Aorta (tissue), 5 donors: ENCODE data around the gene PDCD7. TPM values are rescaled to one million over a fixed set of nuclear protein-coding genes. Genes with fewer than 3 reads are reported as not detected.
"Not testable (repeated sequence)": the region's sequence is repeated elsewhere in the genome, so short reads cannot be mapped to it uniquely, and the experiment has no call there.

Experiments used
- ATAC-seq: fragments of 200-7000 bp; cut with Tn5 transposase; one replicate; pipeline ENCODE4 v1.9.1; 2022; ENCODE audit warnings: moderate library complexity; ENCODE audit not compliant: low FRiP score
- DNase-seq, 2 donors: peaks; one replicate each; pipeline ENCODE4 v3.0.0-alpha.2; 2020
- H3K27ac ChIP-seq, 2 donors: one replicate each; pipeline ENCODE4 v1.5.1; 2013; ENCODE audit warnings: low read length in 2 of 2, mild to moderate bottlenecking in 2 of 2, moderate library complexity in 2 of 2, control low read depth in 1 of 2, inconsistent platforms in 1 of 2, low read depth in 1 of 2
- H3K27me3 ChIP-seq, 2 donors: one replicate each; pipeline ENCODE4 v1.6.1; 2013; ENCODE audit warnings: control low read depth in 1 of 2, low read length in 1 of 2, mild to moderate bottlenecking in 1 of 2, moderate library complexity in 1 of 2; ENCODE audit not compliant: insufficient read depth in 2 of 2, control insufficient read depth in 1 of 2
- H3K36me3 ChIP-seq, 2 donors: one replicate each; pipeline ENCODE4 v1.6.1; 2013; ENCODE audit warnings: control low read depth in 1 of 2, low read length in 1 of 2, mild to moderate bottlenecking in 1 of 2; ENCODE audit not compliant: insufficient read depth in 2 of 2, control insufficient read depth in 1 of 2
- H3K4me1 ChIP-seq, 2 donors: one replicate each; pipeline ENCODE4 v1.6.1; 2013; ENCODE audit warnings: low read length in 2 of 2, control low read depth in 1 of 2, mild to moderate bottlenecking in 1 of 2, moderate library complexity in 1 of 2; ENCODE audit not compliant: insufficient read depth in 2 of 2, control insufficient read depth in 1 of 2
- H3K4me3 ChIP-seq, 2 donors: one replicate each; pipeline ENCODE4 v1.5.1; 2013; ENCODE audit warnings: low read length in 2 of 2, control low read depth in 1 of 2, mild to moderate bottlenecking in 1 of 2
- H3K9me3 ChIP-seq: one replicate; pipeline ENCODE4 v1.6.1; 2013; ENCODE audit warnings: mild to moderate bottlenecking, low read length; ENCODE audit not compliant: control insufficient read depth
- WGBS, 2 donors: extraction: QIAGEN DNeasy Blood & Tissue Kit; methylation state at CpG; one replicate each; pipeline ENCODE4 v1.1.7; 2013; 5-methylcytosine and 5-hydroxymethylcytosine counted together
- intact Hi-C, 2 donors: fragments of 100-400 bp; cut with DNase I; formaldehyde crosslinking; loops; one replicate each; pipeline versions ENCODE4 v1.14.2 to v1.15.0; 2022
- polyA plus RNA-seq, 2 donors: library from polyadenylated mRNA; stranded (reverse); fragments of 200-250 nt; gene quantifications; one replicate each; pipeline ENCODE4 v1.2.3, GENCODE V29; 2013
- total RNA-seq, 2 donors: library from RNA; stranded (reverse); fragmentation: NEBNext Ultra II Directional; extraction: Animal tissue kit (Norgen Biotek cat#: 25700); gene quantifications; one replicate each; pipeline ENCODE4 v1.2.1, GENCODE V29; 2021
- donor health status: healthy with polysubstance abuse.
- donor health status: Bipolar disorder and iron deficiency.
- donor health status: DM: no; HTN: no; CAD: no.
- donor health status: DM: no; HTN: no; CAD: no.
- donor health status: DM: yes; HTN: yes; CAD: no.

PDCD7 gene
- total and polyA plus RNA-seq, 4 donors = 11.1 to 34.0 (median 16.0) TPM

DNA sequence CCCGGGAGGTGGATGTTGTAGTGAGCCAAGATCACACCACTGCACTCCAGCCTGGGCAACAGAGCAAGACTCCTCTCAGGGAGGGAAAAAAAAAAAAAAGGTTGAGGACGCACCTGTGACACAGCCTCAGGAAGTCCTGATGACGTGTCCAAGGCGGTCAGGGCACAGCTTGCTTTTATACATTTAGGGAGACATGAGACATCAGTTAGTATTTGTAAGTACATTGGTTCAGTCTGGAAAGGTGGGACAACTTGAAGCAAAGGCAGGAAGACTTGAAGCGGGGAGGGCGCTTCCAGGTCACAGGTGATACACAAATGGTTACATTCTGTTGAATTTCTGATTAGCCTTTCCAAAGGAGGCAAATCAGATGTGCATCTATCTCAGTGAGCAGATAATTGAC, 5.0 kb upstream of the PDCD7 start:
- H3K4me3 ChIP-seq, H3K27ac ChIP-seq, H3K4me1 ChIP-seq, H3K27me3 ChIP-seq, ATAC-seq, H3K36me3 ChIP-seq, H3K9me3 ChIP-seq, intact Hi-C loops: not testable (repeated sequence)
- DNase-seq = peak in 1 of 2 donors; percentile 51
- 92 to 95% methylated on average over 6 of the region's 6 CpGs for WGBS, 2 donors

DNA sequence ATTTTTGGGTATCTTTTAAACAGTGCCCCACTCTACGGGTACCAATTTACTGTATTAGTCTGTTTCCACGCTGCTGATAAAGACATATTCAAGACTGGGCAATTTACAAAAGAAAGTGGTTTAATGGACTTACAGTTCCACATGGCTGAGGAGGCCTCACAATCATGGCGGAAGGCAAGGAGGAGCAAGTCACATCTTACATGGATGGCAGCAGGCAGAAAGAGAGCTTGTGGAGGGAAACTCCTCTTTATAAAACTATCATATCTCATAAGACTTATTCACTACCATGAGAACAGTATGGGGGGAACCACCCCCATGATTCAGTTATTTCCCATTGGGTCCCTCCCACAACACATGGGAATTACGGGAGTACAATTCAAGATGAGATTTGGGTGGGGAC, 4.3 kb upstream of the PDCD7 start:
- DNase-seq, H3K27ac ChIP-seq, H3K27me3 ChIP-seq, H3K4me3 ChIP-seq, intact Hi-C loops, H3K36me3 ChIP-seq, ATAC-seq, H3K4me1 ChIP-seq, H3K9me3 ChIP-seq: not testable (repeated sequence)
- 92 to 96% methylated on average over 4 of the region's 4 CpGs for WGBS, 2 donors

DNA sequence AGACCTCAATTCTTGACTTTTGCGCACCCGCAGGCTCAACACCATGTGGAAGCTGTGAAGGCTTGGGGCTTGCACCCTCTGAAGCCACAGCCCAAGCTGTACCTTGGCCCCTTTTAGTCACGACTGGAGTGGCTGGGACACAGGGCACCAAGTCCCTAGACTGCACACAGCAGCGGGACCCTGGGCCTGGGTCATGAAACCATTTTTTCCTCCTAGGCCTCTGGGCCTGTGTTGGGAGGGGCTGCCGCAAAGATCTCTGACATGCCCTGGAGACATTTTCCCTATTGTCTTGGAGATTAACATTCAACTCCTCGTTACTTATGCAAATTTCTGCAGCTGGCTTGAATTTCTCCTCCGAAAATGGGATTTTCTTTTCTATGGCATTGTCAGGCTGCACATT, 3.5 kb upstream of the PDCD7 start:
- intact Hi-C loops, H3K27me3 ChIP-seq: not testable (repeated sequence)
- 90 to 95% methylated on average over 7 of the region's 7 CpGs for WGBS, 2 donors

DNA sequence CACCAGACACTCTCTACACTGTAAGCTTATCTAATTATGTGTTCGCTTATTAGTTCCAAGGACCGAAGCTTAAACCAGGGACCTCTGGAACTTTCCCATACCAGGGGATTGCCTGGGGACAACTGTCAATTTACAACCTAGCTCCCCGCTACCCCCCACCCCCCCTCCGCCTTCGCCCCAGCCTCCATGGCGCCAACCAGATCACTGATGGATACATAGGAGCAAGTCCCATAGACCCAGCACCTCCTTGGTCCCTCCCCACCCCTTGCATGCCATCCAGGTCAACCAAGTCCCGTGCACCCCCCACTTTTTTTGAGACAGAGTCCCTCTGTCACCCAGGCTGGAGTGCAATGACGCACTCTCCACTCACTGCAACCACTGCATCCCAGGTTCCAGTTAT, 930 bp upstream of the PDCD7 start:
- DNase-seq = no peak
- no peak for ATAC-seq
- Histone ChIP-seq H3K4me1 (no peaks in the 10 kb centered on the region), H3K9me3 (no peaks in the 10 kb centered on the region), H3K36me3 (no peaks in the 10 kb centered on the region), H3K27ac (no peak overlapping the region), H3K4me3 (no peak overlapping the region), H3K27me3 (no peaks in the 10 kb centered on the region)
- WGBS, 2 donors = 90 to 98% methylated on average over 8 of the region's 8 CpGs
- intact Hi-C loops = no loop called here

More for the DNA sequence above, 3.5 kb upstream of the PDCD7 start:
- H3K9me3 ChIP-seq, ATAC-seq, H3K4me1 ChIP-seq, H3K27ac ChIP-seq, H3K4me3 ChIP-seq, H3K36me3 ChIP-seq, DNase-seq: not testable (repeated sequence)

DNA sequence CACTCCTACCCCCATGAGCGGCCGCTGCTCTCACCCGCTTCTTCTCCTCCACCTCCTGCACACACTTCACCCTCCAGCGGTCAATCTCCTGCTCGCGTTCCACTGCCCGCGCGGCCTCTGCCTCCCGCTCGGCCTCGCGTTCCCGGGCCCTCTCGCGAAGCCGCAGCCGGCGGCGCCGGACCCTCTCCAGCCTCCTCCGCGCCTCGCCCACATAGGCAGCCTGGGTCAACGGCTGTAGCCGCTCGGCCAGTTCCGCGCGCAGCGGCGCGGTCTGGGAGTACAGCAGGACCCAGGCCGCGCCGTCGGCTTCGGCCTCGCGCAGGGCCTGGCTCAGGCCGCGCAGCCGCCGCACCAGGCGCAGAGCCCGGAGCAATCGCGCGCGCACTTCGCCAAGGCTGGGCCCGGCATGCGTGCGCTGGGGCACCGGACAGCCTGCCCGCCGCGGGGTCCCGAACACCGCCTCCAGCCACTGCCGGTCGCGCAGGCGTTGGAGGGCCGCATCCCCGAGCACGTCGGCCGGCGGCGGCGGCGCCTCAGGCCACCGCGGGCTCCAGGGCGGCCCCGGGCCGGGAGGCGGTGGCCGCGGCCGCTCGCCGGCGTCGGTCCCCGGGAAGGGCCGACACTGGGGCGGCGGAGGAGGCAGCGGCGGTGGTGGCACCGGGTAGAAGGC, 595 bp downstream of the PDCD7 start:
- intact Hi-C loops = no loop called here
- Histone ChIP-seq H3K9me3 (no peaks in the 10 kb centered on the region), H3K27me3 (no peaks in the 10 kb centered on the region), H3K36me3 (peaks cover 0 to 6% of the 10 kb centered on the region in 2 donors), H3K4me3 (peak overlapping the region; percentile 94 to 95), H3K4me1 (no peaks in the 10 kb centered on the region), H3K27ac (peak overlapping the region; percentile 28 to 33)
- peak; percentile 70 for ATAC-seq
- DNase-seq = peak; percentile 56 to 79
- 0% methylated on average over 77 to 93 of the region's 93 CpGs for WGBS, 2 donors

DNA sequence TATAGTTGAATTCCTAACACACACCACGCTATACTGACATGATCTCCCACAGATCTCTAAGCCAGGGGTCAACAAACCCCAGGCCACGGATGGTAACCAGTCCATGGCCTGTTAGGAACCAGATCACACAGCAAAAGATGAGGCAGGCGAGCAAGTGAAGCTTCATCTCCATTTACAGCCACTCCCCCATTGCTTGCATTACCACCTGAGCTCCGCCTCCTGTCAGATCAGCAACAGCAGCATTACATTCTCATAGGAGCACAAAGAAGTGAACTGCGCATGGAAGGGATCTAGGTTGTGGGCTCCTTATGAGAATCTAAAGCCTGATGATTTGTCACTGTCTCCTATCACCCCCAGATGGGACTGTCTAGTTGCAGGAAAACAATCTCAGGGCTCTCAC, 2.7 kb downstream of the PDCD7 start:
- WGBS, 2 donors = 79 to 83% methylated on average over 5 of the region's 5 CpGs

DNA sequence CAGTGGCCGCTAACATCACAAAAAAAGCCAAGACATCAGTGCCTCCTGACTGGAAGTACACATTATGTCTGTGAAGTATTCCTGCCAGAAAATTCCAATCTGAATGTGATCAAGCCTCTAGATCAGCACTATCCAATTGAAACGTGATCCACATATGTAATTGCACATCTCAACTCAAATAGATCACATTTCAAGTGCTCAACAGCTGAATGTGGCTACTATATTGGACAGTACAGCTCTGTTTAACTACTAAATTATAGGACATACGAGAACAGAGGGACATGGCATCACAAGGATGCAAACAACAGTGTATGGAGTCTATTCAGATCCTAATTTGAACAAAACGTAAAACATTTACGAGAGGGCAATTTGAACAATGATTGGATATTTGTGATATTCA, 18.1 kb downstream of the PDCD7 start:
- Histone ChIP-seq H3K36me3 (peaks cover 5 to 14% of the 10 kb centered on the region in 2 donors), H3K4me3 (no peak overlapping the region), H3K27me3 (no peaks in the 10 kb centered on the region), H3K4me1 (no peaks in the 10 kb centered on the region), H3K27ac (no peak overlapping the region), H3K9me3 (no peaks in the 10 kb centered on the region)
- DNase-seq (no peak), ATAC-seq (no peak)
- intact Hi-C loops = no loop called here
- 81 to 83% methylated on average over 5 of the region's 5 CpGs for WGBS, 2 donors

More for the DNA sequence above, 2.7 kb downstream of the PDCD7 start:
- no peak overlapping the region for H3K4me3 ChIP-seq
- no peak overlapping the region for H3K27ac ChIP-seq
- H3K4me1 ChIP-seq = no peaks in the 10 kb centered on the region
- no peaks in the 10 kb centered on the region for H3K27me3 ChIP-seq
- H3K36me3 ChIP-seq = peaks cover 2 to 6% of the 10 kb centered on the region in 2 donors
- ATAC-seq (no peak), DNase-seq (no peak)
- intact Hi-C loops = no loop called here
- no peaks in the 10 kb centered on the region for H3K9me3 ChIP-seq

DNA sequence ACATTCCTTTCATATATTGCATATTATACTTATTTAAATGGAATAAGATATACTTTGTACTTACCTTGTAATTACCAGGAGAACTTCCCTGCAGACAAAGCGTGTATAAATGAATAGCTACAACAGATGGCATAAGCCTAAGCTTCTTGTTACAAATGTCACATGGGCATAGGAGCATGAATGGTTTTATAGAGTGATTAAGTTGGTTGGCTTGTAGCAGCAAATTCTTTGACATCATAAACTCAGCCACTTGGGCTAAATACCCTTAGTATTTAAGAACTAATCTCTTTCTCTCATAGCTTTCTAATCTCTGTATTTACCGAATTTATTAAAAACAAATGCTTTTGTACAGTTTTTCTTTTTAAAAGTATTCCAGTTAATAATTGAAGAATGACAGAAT, 18.5 kb downstream of the PDCD7 start, which contains the start of gene UBAP1L:
Gene UBAP1L (minus strand): TSS at position 115 of the 400 bp plus-strand sequence. CDS start 8,985 bp downstream, outside the sequence.
- Histone ChIP-seq H3K27ac (no peak within 1 kb of the TSS), H3K4me3 (no peak within 1 kb of the TSS), H3K27me3 (no peaks in the 10 kb centered on the region), H3K9me3 (no peaks in the 10 kb centered on the region), H3K4me1 (no peaks in the 10 kb centered on the region), H3K36me3 (peaks cover 5 to 14% of the 10 kb centered on the region in 2 donors)
- no peak for DNase-seq
- intact Hi-C loops = no loop called here
- WGBS, 2 donors = 79 to 80% methylated on average over 2 of the region's 2 CpGs
- no peak for ATAC-seq

DNA sequence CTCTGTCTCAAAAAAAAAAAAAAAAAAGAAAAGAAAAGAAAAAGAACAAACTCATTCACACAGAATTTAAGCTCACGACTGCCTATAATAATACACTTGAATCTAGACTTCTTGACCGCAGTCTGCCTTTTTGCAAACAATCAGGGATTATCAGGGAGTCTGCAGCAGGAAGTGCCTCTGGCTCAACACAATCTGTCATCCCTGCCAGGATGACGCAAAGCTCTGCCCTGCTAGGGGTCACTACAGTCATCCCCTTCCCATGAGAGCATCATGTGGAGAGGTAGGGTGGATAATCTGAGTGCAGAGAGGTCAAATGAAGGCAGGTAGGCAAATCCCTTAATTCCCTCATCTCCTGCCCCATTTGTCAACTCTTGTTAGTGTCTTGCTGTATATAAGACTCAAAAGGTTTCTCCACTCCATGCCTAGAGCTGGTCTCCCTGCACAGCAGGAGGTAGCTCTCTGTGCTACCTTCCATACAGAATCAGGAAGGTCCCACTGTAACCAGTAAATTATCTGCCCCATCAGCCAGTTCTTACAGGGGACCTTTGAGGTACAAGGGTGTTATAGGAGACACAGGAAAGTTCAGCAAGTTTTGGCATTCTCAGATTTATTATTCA, 22.8 kb downstream of the PDCD7 start:
- DNase-seq = no peak
- 13 to 22% methylated on average over 3 of the region's 3 CpGs for WGBS, 2 donors

More for the DNA sequence above, 22.8 kb downstream of the PDCD7 start:
- peaks cover 2 to 5% of the 10 kb centered on the region in 2 donors for H3K36me3 ChIP-seq
- H3K27ac ChIP-seq = no peak overlapping the region
- no peak overlapping the region for H3K4me3 ChIP-seq
- H3K9me3 ChIP-seq = no peaks in the 10 kb centered on the region
- H3K4me1 ChIP-seq = no peaks in the 10 kb centered on the region
- intact Hi-C loops = no loop called here
- no peaks in the 10 kb centered on the region for H3K27me3 ChIP-seq
- ATAC-seq = no peak
